Activated CD4-positive, alpha-beta T cell treated with anti-CD3 and anti-CD28 coated beads, Interleukin-10, Interleukin-2, amounts not matched to agents 100 ng/mL and 50 ng/mL, durations not matched to agents 16 hours and 8 hours (primary cell): Measurements from ENCODE around the gene IL20RB.

Source experiments
- DNase-seq: peaks from one replicate; pipeline ENCODE4 v3.0.0-alpha.2; 2020

Gene IL20RB

GRCh38 chr3:136957751-136958288 lies at the start of gene IL20RB:
IL20RB (plus strand) TSS chr3:136957983; CDS start chr3:136958114, 131 bp downstream.
- no peak for DNase-seq

GRCh38 chr3:136908297-136908696 lies 49.5 kb upstream of the IL20RB start:
- no peak for DNase-seq

GRCh38 chr3:136909187-136909586 lies 48.6 kb upstream of the IL20RB start:
- DNase-seq = no peak

GRCh38 chr3:136910697-136911096 lies 47.1 kb upstream of the IL20RB start:
- no peak for DNase-seq

GRCh38 chr3:136913168-136913567 lies 44.6 kb upstream of the IL20RB start:
- no peak for DNase-seq

GRCh38 chr3:136914739-136915138 lies 43.0 kb upstream of the IL20RB start:
- no peak for DNase-seq

- DNase-seq = no peak
Observed at GRCh38 chr3:136916223-136916622, 41.6 kb upstream of the IL20RB start.

- DNase-seq = peak; percentile 77
Observed at GRCh38 chr3:136919799-136920580, 37.8 kb upstream of the IL20RB start.

- no peak for DNase-seq
Observed at GRCh38 chr3:136920904-136921611, 36.7 kb upstream of the IL20RB start.

GRCh38 chr3:136925425-136926190 lies 32.2 kb upstream of the IL20RB start:
- DNase-seq = no peak

GRCh38 chr3:136928240-136928639 lies 29.5 kb upstream of the IL20RB start:
- no peak for DNase-seq

- no peak for DNase-seq
Observed at GRCh38 chr3:136929977-136930670, 27.7 kb upstream of the IL20RB start.

GRCh38 chr3:136931606-136932005 lies 26.2 kb upstream of the IL20RB start:
- peak; percentile 35 for DNase-seq

- DNase-seq = peak; percentile 30
Observed at GRCh38 chr3:136932523-136932922, 25.3 kb upstream of the IL20RB start.

GRCh38 chr3:136932978-136933772 lies 24.6 kb upstream of the IL20RB start:
- DNase-seq = no peak

- no peak for DNase-seq
Observed at GRCh38 chr3:136937175-136937574, 20.6 kb upstream of the IL20RB start.

- no peak for DNase-seq
Observed at GRCh38 chr3:136937851-136938250, 19.9 kb upstream of the IL20RB start.

GRCh38 chr3:136938334-136938733 lies 19.4 kb upstream of the IL20RB start:
- no peak for DNase-seq

GRCh38 chr3:136939489-136939888 lies 18.3 kb upstream of the IL20RB start:
- DNase-seq = no peak

- DNase-seq = no peak
Observed at GRCh38 chr3:136942803-136943202, 15.0 kb upstream of the IL20RB start.

GRCh38 chr3:136943436-136943835 lies 14.3 kb upstream of the IL20RB start:
- DNase-seq = no peak

GRCh38 chr3:136946978-136947377 lies 10.8 kb upstream of the IL20RB start:
- DNase-seq = no peak
